Measurements from ENCODE around the gene SNRNP200.

The SNRNP200 gene

GRCh38 chr2:96305091-96305978 lies at the start of gene SNRNP200:
Gene SNRNP200 (minus strand): TSS chr2:96305546. CDS start chr2:96305437, 109 bp downstream.
- peak; percentile 36 for DNase-seq

- no peak for DNase-seq
Measured at GRCh38 chr2:96354492-96354891, 49.1 kb upstream of the SNRNP200 start.

GRCh38 chr2:96353606-96354101 lies 48.3 kb upstream of the SNRNP200 start:
- no peak for DNase-seq

GRCh38 chr2:96353032-96353561 lies 47.8 kb upstream of the SNRNP200 start:
- no peak for DNase-seq

- no peak for DNase-seq
Measured at GRCh38 chr2:96347395-96347794, 42.0 kb upstream of the SNRNP200 start.

- DNase-seq, result no peak
Measured at GRCh38 chr2:96345868-96346462, 40.6 kb upstream of the SNRNP200 start.

GRCh38 chr2:96345438-96345837 lies 40.1 kb upstream of the SNRNP200 start:
- no peak for DNase-seq

- no peak for DNase-seq
Measured at GRCh38 chr2:96344011-96344410, 38.7 kb upstream of the SNRNP200 start.

- no peak for DNase-seq
Measured at GRCh38 chr2:96342085-96342484, 36.7 kb upstream of the SNRNP200 start.

- DNase-seq, result no peak
Measured at GRCh38 chr2:96341641-96342040, 36.3 kb upstream of the SNRNP200 start.

- no peak for DNase-seq
Measured at GRCh38 chr2:96340493-96341414, 35.4 kb upstream of the SNRNP200 start.

GRCh38 chr2:96336873-96337272 lies 31.5 kb upstream of the SNRNP200 start:
- no peak for DNase-seq

GRCh38 chr2:96336104-96336775 lies 30.9 kb upstream of the SNRNP200 start:
- no peak for DNase-seq

- DNase-seq, result no peak
Measured at GRCh38 chr2:96333708-96334107, 28.4 kb upstream of the SNRNP200 start.

GRCh38 chr2:96330407-96330806 lies 25.1 kb upstream of the SNRNP200 start:
- DNase-seq, result no peak

- DNase-seq, result no peak
Measured at GRCh38 chr2:96329874-96330273, 24.5 kb upstream of the SNRNP200 start.

- no peak for DNase-seq
Measured at GRCh38 chr2:96329456-96329855, 24.1 kb upstream of the SNRNP200 start.

GRCh38 chr2:96326990-96327820 lies 21.9 kb upstream of the SNRNP200 start:
- DNase-seq, result no peak

GRCh38 chr2:96326564-96326963 lies 21.2 kb upstream of the SNRNP200 start:
- no peak for DNase-seq

GRCh38 chr2:96325884-96326255 lies 20.5 kb upstream of the SNRNP200 start:
- DNase-seq, result no peak
